Loucy (cell line): ENCODE measurements around the gene C6orf120.

Experiments
- EZH2phosphoT487 ChIP-seq: fragments of 200-600 bp; IDR thresholded peaks from 2 replicates; pipeline ENCODE4 v1.6.1; 2018; ENCODE audit warnings: antibody characterized with exemption, mild to moderate bottlenecking, moderate library complexity, borderline replicate concordance
- TF ChIP-seq, protein P1 (sequence below): fragments of 200-600 bp; sonication (generic); conservative IDR thresholded peaks from 2 replicates; pipeline ENCODE4 v1.5.1; 2014; ENCODE audit warnings: mild to moderate bottlenecking, antibody characterized with exemption, low read length

DNA sequence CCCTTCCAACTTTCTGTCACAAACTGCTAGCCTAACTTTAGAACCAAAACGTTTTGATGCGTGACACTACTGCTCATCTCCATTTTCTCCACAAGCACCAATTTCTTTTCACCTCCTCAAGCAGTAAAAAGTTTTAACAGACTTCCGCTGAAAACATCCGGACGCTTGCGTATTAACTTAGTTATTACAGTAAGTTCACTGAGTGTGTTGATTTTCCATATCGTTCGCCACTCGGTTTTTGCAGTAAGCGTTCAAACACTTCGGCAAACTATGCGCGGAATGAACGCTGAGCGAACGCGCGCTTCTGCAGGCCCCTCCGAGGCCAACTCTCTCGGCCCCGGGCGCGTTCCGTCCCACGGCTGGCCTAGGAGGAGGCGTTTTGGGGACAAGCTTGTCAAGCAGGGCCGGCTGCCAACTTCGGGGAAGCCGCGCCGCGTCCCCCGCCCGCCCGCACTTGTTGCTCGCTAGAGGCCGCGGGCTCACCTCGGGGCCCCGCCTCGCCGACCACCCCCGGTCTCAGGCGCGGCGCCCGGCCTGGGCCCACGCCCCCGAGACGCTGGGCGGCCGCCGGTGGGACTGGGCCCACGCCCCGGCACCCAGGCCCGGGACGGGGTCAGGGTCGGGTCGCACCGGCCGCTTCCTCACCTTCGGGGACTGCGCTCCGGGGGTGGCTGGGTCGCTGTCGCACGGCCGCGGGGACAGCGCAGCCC, 21.4 kb downstream of the C6orf120 start:
- TF ChIP-seq, protein P1, sequence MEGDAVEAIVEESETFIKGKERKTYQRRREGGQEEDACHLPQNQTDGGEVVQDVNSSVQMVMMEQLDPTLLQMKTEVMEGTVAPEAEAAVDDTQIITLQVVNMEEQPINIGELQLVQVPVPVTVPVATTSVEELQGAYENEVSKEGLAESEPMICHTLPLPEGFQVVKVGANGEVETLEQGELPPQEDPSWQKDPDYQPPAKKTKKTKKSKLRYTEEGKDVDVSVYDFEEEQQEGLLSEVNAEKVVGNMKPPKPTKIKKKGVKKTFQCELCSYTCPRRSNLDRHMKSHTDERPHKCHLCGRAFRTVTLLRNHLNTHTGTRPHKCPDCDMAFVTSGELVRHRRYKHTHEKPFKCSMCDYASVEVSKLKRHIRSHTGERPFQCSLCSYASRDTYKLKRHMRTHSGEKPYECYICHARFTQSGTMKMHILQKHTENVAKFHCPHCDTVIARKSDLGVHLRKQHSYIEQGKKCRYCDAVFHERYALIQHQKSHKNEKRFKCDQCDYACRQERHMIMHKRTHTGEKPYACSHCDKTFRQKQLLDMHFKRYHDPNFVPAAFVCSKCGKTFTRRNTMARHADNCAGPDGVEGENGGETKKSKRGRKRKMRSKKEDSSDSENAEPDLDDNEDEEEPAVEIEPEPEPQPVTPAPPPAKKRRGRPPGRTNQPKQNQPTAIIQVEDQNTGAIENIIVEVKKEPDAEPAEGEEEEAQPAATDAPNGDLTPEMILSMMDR, result no peak
- TF ChIP-seq EZH2phosphoT487, result no peak
